Stimulated activated CD8-positive, alpha-beta memory T cell treated with anti-CD3 and anti-CD28 coated beads, Interleukin-2, amount 100 ng/mL, for 1 hour (primary cell): ENCODE measurements around the gene VAMP7.
A peak's percentile ranks its signal among the peaks of the same experiment; 100 is the strongest.
"Not testable (repeated sequence)": the region's sequence is repeated elsewhere in the genome, so short reads cannot be mapped to it uniquely, and the experiment has no call there.

ENCODE experiments used
- DNase-seq, 2 donors: peaks; one replicate each; pipeline ENCODE4 v3.0.0-alpha.2; 2020; ENCODE audit warnings: low read depth in 2 of 2

The VAMP7 gene, protein sequence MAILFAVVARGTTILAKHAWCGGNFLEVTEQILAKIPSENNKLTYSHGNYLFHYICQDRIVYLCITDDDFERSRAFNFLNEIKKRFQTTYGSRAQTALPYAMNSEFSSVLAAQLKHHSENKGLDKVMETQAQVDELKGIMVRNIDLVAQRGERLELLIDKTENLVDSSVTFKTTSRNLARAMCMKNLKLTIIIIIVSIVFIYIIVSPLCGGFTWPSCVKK

DNA sequence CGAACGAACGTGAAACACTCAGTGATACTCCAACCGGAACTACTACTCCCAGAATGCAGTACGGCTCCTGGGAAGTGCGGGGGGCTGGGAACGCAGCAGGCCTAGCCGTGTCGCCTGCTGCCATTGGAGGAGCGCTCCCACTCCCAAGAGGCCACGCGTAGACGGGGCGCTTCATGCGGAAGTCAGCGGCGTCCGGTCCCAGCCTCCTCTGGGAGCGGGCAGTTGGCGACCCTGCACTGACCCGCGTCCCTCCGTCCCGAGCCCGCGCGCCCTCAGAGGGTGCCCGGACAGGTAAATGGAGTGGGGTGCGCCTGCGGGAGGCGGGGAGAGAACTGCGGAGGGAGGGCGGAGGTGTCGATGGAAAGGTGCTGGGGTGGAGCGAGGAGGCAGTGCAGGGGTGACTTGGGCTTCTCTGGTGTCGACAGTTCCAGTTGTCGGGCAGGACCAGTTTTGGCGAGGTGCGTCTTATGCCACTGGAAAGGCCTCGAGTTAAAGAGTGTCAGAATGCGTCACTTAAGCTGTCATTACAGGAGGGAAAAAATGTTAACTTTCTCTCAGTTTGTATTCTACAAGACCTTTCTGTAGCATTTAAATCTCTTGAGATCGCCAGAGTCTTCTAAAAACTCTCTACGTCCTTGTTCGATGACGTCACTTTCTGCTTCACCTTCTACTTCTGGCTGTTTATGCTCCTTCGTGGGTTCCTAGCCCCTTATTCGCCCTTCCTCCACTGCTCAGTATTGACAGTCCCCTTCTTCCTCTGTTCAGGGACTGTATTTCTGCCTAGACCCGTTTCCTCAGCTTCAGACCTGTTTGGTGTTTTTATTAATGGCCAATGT lies at the start of gene VAMP7:
VAMP7 (plus strand) TSS at position 188 of the 836 bp plus-strand sequence. CDS start 8,122 bp downstream, outside the sequence.
- peak; percentile 45 to 60 for DNase-seq

DNA sequence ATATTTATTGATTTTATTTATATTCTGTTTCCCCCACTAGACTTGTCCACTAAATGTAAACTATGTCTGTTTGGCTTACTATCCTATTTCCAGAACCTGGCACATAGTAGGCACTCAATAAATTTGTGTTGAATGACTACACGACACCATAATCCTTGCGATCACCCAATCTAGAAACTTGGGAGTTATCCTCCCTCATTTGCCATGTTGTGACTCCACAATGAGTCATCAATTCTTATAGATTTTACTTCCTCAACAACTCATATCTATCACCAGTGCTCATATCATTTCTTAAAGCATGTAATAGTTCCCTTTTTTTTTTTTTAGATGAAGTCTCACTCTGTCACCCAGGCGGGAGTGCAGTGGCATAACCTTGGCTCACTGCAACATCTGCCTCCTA lies 39.9 kb upstream of the VAMP7 start:
- no peak for DNase-seq

DNA sequence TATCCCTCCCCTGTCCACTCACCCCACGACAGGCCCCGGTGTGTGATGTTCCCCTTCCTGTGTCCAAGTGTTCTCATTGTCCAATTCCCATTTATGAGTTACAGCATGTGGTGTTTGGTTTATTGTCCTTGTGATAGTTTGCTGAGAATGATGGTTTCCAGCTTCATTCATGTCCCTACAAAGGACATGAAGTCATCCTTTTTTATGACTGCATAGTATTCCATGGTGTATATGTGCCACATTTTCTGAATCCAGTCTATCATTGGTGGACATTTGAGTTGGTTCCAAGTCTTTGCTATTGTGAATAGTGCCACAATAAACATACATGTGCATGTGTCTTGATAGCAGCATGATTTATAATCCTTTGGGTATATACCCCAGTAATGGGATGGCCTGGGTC lies 29.4 kb upstream of the VAMP7 start:
- DNase-seq = not testable (repeated sequence)

DNA sequence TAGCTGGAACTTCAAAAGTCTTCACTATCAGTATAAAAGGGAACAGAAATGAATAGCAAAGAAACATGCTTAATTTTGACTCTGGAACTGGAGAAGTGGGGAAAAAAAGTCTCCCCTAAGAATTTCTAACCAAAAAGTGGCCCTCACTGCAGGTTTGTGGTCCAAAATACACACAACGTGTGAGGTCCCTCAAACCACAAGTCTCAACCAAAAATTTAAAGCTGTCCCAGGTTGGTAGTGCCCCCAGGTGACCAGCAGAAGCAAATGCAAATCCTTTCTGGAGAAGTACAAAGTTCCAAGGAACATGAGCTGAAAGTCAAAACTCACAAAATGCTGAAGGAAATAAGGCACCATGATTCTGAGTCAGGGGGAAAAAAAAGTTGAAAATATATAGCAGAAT lies 23.6 kb upstream of the VAMP7 start:
- DNase-seq = no peak

DNA sequence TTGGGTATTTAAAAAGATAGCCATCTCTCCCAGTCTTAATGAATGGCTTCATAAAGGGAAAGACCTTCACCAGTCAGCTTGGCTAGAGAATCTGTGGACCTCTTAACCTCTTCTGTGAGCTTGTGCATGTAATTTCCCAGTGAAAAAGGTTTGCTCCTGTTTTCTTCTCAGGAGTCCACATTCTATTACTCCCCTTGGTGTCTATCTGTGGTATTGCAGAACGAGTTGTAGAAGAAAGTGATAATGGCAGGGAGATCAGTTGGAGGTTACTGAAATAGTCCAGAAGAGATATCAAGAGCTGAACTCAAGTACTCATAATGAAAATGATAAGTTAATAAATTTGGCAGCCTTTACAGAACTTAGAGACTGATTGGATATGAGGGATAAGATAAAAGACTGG lies 16.5 kb upstream of the VAMP7 start:
- DNase-seq = no peak

DNA sequence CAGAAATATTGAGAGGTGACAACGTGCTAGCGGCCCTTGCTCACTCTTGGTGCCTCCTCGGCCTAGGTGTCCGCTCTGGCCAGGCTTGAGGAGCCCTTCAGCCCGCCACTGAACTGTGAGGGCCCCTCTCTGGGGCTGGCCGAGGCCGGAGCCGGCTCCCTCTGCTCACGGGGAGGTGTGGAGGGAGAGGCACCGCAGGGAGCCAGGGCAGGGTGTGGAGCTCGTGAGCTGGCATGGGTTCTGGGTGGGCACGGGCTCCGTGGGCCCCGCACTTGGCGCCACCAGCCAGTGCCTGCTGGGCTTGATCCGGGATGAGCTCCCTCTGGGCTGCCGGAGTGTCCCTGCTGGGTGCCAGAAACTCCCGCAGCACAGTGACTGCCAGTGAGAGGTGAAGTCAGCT lies 16.0 kb upstream of the VAMP7 start:
- DNase-seq = no peak

DNA sequence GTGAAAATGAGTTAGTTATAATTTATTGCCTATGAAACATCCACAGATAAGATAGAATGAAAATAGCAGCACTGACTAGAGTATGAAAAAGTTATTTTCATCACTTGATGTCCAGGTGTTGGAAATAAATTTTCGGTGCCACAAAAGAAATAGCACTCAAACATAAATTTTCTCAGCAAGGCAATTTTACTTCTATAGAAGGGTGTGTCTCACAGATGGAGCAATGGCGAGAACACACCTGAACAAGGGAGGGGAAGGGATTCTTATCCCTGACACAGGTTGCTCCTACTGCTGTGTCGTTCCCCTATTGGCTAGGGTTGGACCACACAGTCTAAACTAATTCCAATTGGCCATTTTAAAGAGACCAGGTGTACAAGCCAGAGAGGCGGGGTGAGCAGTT lies 13.3 kb upstream of the VAMP7 start:
- DNase-seq = no peak

DNA sequence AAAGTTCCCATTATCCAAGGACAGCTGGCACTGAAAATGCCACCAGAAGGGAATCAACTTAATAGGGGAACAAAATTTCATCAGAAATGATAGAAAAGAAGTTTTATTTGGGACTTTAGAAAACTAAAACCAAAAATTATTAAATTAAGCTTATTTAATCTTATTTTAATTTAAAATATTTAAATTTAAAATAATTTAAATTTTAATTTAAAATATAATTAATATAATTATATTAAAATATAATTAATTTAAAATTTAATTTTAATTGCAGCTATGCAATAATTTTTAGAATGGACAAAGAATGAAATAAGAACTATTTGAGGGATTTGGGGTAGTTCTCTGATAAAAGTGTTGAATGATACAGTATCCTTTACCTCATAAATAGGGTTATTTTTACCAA lies 10.2 kb upstream of the VAMP7 start:
- DNase-seq = no peak

DNA sequence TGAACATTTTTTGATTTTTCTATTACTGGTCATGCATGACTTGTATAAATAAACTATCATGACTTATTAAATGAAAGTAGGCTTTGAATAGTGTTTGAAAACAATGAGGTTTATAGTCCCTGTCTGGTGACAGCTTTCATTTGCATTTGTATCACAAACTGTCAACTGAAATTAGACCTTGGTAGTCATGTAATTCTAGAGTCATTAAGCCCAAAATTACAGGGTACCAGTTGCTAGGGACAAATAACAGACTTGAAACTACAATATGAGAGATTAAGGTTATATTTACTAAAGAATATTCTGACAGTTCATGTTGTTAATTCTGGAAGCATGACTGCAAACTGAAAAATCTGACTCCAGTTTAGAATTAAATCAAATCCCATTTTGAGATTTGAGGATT lies 9.2 kb upstream of the VAMP7 start:
- DNase-seq = no peak

DNA sequence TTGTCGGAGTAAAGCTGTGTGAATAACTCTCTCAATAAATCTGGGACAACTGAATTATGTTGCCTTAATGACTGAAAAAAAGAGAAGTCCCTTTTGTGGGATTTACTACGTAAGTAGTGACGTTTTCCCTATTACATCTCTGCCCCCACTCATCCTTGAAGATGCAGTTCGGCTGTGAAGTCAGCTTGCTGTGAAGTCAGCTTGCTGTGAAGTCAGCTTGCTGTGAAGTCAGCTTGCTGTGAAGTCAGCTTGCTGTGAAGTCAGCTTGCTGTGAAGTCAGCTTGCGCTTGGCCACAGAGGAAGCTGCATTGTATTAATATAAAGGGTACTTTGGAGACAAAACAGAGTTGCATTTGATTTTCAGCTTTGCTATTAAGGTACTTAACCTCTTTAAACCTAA lies 8.0 kb upstream of the VAMP7 start:
- DNase-seq = no peak

DNA sequence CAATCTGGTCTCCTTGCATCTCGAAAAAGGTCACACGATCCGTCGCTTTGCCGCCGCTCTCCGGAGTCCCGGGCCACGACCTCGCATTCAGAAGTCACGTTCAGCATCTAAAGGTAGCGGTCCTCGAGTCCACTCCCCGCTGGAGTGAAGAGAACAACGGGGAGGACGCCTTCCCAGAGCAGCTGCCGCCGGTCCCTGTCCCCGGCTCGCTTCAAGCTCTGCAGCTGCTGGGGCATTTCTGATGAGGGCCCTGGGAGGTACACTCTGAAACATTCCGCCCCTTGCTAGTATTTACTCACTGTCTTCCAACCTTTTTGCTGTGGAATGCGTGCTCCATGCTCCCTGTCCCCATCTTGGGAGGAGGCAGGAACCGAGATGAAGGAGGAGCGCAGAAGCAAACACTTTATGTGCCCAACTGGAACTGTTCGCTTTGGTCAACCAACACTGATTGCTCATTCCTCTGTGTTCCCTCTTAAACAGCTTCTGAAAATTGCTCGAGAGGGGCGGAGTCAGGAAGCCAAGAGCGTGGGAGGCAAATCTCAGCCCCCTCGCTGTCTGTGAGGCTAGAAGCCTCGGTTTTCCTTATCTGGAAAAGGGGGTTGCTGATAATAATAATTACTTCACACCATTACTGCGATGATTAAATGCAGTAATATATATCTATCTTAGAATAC lies 6.4 kb upstream of the VAMP7 start:
- no peak for DNase-seq

DNA sequence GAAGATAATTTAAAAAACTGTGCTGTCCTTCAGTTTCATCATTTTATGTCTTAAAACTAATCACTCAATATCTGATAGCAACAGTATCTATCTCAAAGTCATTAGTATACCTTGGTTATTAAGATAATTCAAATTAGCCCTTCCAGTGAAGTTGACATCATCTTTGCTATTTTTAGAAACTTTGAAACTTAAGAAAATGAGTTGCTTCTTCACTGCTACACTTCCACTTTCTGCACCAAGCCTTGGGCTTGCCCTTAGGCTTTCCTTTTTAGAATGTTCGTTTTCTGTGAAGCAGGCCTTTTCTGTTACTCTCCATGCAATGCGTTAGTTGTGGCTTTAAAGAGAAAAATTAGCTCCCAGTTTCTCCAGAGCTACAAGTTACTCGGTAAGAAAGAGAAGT lies 4.4 kb upstream of the VAMP7 start:
- DNase-seq = no peak

DNA sequence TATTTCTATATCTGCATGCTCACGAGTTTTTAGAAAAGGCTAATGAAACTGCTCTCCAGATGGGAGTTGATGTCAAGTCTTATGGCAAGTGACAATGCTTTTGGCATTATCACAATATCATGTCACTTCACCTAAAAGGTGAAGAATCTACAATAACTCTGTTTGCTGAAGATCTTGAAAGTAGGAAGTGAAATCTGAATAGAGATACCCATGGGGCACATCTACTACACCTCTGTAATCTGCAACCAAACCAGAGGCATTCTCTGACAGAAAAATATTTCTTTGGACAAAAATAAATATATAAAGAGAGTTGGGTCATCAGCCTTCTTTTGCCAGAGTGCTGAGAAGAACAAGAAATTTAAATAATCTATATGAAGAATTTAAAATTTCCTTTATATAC lies 3.9 kb upstream of the VAMP7 start:
- DNase-seq = no peak

DNA sequence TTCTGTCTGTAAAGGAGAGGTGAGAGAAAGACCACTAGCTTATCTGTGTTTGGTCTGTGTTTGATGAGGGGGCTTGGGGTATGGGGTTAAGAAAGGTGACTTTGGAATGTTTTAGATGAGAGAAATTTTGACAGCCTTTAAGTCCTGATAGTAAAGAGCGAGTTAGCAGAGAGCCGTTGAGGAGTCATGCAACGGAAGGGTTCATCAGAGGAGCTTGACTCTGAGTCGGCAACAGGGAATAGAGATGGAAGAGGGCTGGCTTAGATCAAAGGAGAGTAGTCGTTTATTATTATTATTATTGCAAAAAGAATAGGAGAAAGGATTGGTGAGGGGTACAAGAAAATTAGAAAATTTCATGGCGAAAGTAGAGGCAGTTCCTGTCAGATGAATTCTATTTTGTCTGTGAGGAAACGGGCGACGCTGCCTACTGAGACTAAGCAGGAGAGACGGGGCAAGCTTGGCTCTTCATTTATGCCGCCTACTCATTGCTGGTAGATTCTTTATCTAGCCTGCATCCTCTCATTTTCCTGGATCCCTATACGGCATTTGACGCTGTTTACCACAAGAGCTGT lies 473 bp upstream of the VAMP7 start:
- DNase-seq = no peak

DNA sequence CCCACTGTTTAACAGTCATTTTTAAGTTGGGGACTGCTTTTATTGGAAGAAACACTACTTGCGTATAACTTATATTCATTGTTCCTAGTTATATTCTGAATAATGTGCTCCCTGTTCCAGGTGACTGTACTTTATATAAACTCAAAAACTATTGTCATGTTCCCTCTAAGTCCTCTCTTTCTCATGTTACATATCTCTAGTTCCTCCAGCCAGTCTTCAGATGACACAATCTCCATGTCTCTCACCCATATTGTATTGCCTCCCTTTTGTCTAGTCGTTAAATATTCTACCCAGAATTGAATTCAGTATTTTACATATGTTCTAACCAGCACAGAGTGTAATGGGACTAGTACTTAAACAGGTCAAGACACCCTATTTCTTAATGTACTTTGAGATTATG lies 5.3 kb downstream of the VAMP7 start:
- DNase-seq = no peak

DNA sequence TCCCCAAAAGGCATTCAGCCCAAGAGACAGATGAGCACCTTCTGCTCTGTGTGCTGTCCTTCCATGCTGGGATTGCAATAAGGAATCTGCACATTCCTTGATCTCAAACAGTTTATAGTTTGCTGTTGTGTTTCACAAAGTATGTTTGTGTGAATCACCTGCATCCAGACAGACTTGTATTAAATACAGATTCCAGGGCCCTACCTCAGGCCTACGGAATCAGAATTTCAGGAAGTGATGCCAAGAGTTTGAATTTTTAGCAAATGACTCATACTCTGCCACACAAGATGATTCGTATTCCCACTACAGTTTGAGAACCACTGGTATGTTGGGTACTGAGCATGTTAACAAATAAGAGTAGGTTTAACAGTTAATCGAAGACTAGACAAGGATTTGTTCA lies 7.0 kb downstream of the VAMP7 start:
- DNase-seq = no peak

DNA sequence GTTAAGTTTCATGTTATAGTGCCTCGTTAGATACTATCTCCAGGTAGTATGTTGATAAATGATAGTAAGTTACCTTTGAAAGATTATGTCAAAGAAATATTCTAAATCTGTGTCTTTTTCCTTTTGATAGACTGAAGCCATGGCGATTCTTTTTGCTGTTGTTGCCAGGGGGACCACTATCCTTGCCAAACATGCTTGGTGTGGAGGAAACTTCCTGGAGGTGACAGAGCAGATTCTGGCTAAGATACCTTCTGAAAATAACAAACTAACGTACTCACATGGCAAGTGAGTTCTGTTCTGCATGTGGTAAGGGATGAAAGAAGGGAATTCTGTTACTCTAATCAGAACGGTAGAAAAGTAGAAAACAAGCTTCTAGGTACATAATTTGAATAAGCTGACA lies 8.2 kb downstream of the VAMP7 start:
- DNase-seq = no peak

DNA sequence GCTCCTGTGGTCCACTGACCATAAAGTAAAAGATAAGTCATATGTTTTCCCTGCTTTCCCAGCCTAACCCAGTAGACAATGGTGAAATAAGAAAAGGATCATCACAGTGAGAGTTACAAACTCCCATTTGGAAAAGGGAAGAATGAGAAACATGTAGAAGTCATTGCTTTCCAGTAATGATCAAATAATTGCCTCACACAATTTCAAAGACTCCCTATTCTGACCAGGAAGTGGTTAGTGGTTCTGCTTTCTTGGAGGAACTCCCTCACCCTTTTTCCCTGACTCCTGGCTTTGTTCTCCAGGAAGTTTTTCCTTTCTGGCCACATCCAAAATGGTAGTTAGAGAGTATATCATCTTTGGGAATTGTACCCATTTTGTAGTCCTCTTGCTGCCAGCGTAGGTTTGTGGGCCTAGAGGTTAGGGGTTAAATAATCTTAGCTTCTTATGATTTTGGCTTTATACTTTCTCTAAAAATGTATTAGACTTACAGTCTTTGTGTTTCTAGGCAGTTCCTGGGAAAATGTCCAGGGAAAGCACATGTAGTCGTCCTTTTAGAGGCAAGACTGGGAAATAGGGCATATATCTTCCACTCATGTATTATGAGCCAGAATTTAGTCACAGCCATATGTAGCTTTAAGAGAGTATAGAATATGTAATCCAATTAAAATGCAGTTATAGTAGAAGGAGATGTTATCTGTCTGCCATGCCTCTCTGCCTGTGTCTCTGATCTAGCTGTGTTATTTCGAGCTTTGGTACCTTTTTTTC lies 10.5 kb downstream of the VAMP7 start:
- DNase-seq = no peak

DNA sequence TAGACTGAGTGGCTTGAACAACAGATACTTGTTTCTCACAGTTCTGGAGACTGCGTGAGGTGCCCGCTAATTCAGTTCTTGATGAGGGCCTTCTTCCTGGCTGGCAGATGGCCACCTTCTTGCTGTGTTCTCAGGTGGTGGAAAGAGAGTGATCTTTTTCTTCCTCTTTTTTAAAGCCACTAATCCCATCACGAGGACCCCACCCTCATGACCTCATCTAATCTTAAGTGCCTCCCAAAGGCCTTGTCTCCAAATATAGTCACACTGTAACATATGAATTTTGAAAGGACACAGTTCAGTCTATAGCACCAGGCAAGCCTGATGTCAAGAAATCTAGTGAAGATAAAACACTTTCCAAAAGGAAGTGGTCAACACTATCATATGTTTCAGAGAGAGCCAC lies 12.4 kb downstream of the VAMP7 start:
- no peak for DNase-seq

DNA sequence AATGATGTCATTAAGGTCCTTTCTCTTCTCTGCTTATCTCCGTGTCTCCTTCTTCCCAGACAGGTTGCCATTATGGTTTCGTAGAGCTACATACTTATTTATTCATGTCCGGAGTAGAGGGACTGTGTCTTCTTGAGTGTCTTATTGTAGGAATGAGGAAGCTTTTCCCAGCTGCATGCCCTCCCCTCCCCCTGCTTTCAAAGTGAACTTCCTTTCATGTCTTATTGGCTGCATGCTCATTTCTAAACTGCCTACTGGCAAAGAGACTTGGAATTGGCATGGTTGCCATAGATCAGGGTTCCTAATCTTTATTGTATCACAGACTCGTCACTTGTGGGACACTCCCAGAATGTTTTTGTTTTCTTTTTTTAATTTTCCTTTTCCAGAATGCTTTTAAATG lies 15.4 kb downstream of the VAMP7 start:
- no peak for DNase-seq

DNA sequence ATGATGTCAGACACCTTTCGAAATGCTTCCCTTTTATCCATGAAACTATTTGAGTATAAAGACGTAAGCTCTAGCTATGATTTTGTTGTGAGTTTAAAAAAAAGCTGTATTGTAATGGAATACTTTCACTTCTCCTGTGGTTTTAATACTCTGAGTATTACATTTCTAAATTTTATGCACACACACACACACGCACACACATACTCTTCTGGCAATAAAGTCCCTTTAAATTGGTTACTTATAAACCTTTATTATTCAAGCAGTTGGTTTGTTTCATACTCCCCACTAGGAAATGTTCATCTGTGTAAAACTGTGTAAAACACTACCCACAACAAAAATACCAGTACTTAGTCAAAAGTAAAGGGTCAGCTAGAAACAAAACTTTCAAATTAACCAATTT lies 18.2 kb downstream of the VAMP7 start:
- DNase-seq = no peak

DNA sequence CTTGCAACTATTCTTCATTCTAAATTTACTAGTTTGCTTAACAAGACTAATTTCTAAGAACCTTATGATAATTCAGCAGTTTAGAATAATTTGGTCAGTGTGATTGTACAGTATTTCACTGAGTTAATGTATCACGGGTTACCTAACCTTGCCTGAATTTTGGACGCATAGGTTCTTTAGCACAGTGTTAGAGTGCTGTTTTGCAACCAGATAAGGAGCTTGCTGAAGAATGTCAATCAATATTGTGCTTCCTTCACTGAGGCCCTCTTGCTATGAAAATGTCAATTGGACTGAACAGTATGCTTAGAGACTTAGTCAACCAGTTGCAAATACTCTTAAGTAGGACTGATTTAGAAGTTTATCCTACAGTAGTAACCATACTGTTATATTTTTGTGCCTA lies 19.6 kb downstream of the VAMP7 start:
- no peak for DNase-seq
